SU-DHL-6 (cell line): ENCODE results near the gene MAP7.

ENCODE experiments used
- H2AFZ ChIP-seq: fragments of 200-600 bp; sonication (generic); 2 replicates; pipeline ENCODE4 v1.6.1; 2014; ENCODE audit warnings: low read depth, mild to moderate bottlenecking, moderate library complexity, mixed read lengths, antibody characterized with exemption, low read length; ENCODE audit not compliant: severe bottlenecking
- H3F3A ChIP-seq: fragments of 200-600 bp; shearing (Covaris generic); 2 replicates; pipeline ENCODE4 v1.6.0; 2016; ENCODE audit warnings: antibody characterized with exemption, mild to moderate bottlenecking; ENCODE audit not compliant: insufficient read depth
- H3K27ac ChIP-seq: fragments of 200-600 bp; sonication (generic); 2 replicates; pipeline ENCODE4 v1.5.1; 2016; ENCODE audit warnings: low read depth, mild to moderate bottlenecking, low read length, moderate library complexity, mixed read lengths
- H3K27me3 ChIP-seq: fragments of 200-600 bp; sonication (generic), shearing (Covaris generic); 2 replicates; pipeline ENCODE4 v1.6.0; 2014; ENCODE audit warnings: mild to moderate bottlenecking, low read length
- H3K36me3 ChIP-seq: fragments of 200-600 bp; sonication (generic); 2 replicates; pipeline ENCODE4 v1.6.1; 2014; ENCODE audit warnings: mild to moderate bottlenecking, low read length, mixed read lengths
- H3K4me2 ChIP-seq: fragments of 300-600, 200-600 bp; shearing (Covaris generic), sonication (generic); 2 replicates; pipeline ENCODE4 v1.6.0; 2014; ENCODE audit warnings: low read length, low read depth, mild to moderate bottlenecking; ENCODE audit not compliant: poor library complexity, severe bottlenecking
- H3K4me3 ChIP-seq: fragments of 200-600 bp; sonication (generic); 2 replicates; pipeline ENCODE4 v1.5.1; 2014; ENCODE audit warnings: antibody characterized with exemption, low read length, mild to moderate bottlenecking, mixed read lengths; ENCODE audit not compliant: insufficient read depth, poor library complexity, severe bottlenecking
- H3K79me2 ChIP-seq: fragments of 200-600 bp; sonication (generic); 2 replicates; pipeline ENCODE4 v1.6.1; 2014; ENCODE audit warnings: mild to moderate bottlenecking, low read length, moderate library complexity; ENCODE audit not compliant: insufficient read depth
- H3K9ac ChIP-seq: fragments of 200-600 bp; sonication (generic); 2 replicates; pipeline ENCODE4 v1.7.0; 2014; ENCODE audit warnings: mild to moderate bottlenecking, low read length
- H3K9me2 ChIP-seq: fragments of 200-600 bp; sonication (generic); replicated peaks from 2 replicates; pipeline ENCODE4 v1.6.1; 2014; ENCODE audit warnings: low read length; ENCODE audit not compliant: insufficient read depth
- H3K9me3 ChIP-seq: fragments of 200-600 bp; sonication (generic); 2 replicates; pipeline ENCODE4 v1.6.1; 2014; ENCODE audit warnings: low read length, mixed read lengths; ENCODE audit not compliant: insufficient read depth
- H4K20me1 ChIP-seq: fragments of 200-600 bp; sonication (generic); 2 replicates; pipeline ENCODE4 v1.6.1; 2014; ENCODE audit warnings: low read depth, mild to moderate bottlenecking, antibody characterized with exemption, low read length, moderate library complexity, mixed read lengths
- CTCF ChIP-seq: fragments of 200-600 bp; sonication (generic); IDR thresholded peaks from one replicate; pipeline ENCODE4 v1.5.1; 2017; ENCODE audit warnings: antibody characterized with exemption, mild to moderate bottlenecking, low read length, moderate library complexity; ENCODE audit not compliant: insufficient read depth, poor library complexity, severe bottlenecking
- EZH2phosphoT487 ChIP-seq: fragments of 200-600 bp; sonication (generic), shearing (Covaris generic); conservative IDR thresholded peaks from 2 replicates; pipeline ENCODE4 v1.6.1; 2018; ENCODE audit warnings: mild to moderate bottlenecking, antibody characterized with exemption, low read length, moderate library complexity, mixed read lengths

MAP7 gene

GRCh38 chr6:136387316-136387715 is 162.9 kb downstream of the MAP7 start:
- H3K27me3 ChIP-seq, result no peaks in the 10 kb centered on the region
- H3K4me2 ChIP-seq, result no peak overlapping the region
- no peaks in the 10 kb centered on the region for H3K9me3 ChIP-seq
- no peak overlapping the region for H2AFZ ChIP-seq
- H3K36me3 ChIP-seq, result no peaks in the 10 kb centered on the region
- H3K79me2 ChIP-seq, result no peaks in the 10 kb centered on the region
- no peak overlapping the region for H3K9ac ChIP-seq
- TF ChIP-seq CTCF, result no peak
- TF ChIP-seq EZH2phosphoT487, result no peak
- H3K9me2 ChIP-seq, result no peaks in the 10 kb centered on the region
- no peak overlapping the region for H3K4me3 ChIP-seq
- H3F3A ChIP-seq, result no peaks in the 10 kb centered on the region
- no peaks in the 10 kb centered on the region for H4K20me1 ChIP-seq
- no peak overlapping the region for H3K27ac ChIP-seq

- TF ChIP-seq CTCF (no peak), EZH2phosphoT487 (no peak)
- Histone ChIP-seq H3K27ac (no peak overlapping the region), H2AFZ (no peak overlapping the region), H3K27me3 (no peaks in the 10 kb centered on the region), H4K20me1 (no peaks in the 10 kb centered on the region), H3K4me2 (no peak overlapping the region), H3K36me3 (no peaks in the 10 kb centered on the region), H3K9me2 (no peaks in the 10 kb centered on the region), H3K4me3 (no peak overlapping the region), H3F3A (no peaks in the 10 kb centered on the region), H3K9ac (no peak overlapping the region), H3K79me2 (no peaks in the 10 kb centered on the region), H3K9me3 (no peaks in the 10 kb centered on the region)
Observed at GRCh38 chr6:136383268-136383937, 166.8 kb downstream of the MAP7 start.

- Histone ChIP-seq H3K27me3 (no peaks in the 10 kb centered on the region), H2AFZ (no peak overlapping the region), H3K9me2 (no peaks in the 10 kb centered on the region), H3K9ac (no peak overlapping the region), H3K4me2 (no peak overlapping the region), H3F3A (no peaks in the 10 kb centered on the region), H3K36me3 (no peaks in the 10 kb centered on the region), H3K27ac (no peak overlapping the region), H3K9me3 (no peaks in the 10 kb centered on the region), H4K20me1 (no peaks in the 10 kb centered on the region), H3K79me2 (no peaks in the 10 kb centered on the region), H3K4me3 (no peak overlapping the region)
- no peak for TF ChIP-seq EZH2phosphoT487
- TF ChIP-seq CTCF, result no peak
Observed at GRCh38 chr6:136382676-136383252, 167.5 kb downstream of the MAP7 start.
